NOMO-1 treated with dmso at 0.1 percent for 144 hours (cell line): ENCODE data around the gene SYPL1.

Experiments used
- DNase-seq: peaks from one replicate; lab custom pipeline; 2025; ENCODE audit not compliant: unreplicated experiment; lab: John Stamatoyannopoulos, UW

SYPL1 gene

DNA sequence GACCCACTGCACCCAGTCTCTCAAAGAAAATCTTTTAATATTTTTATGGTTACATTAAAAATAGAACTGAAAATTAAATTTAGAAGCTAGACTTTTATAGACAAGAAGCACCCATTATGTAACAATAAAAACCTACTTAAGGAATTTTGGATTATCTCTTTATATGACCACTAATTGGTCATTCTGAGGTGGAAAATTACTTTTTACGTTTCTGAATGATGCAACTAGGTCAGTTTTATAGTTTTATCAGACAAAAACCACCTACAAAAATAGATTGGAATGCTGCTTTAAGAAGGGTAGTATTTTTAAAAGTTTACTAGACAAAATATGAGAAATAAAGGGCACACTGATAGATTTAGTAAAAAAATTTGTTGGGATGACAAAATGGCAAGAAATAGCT lies 16.5 kb downstream of the SYPL1 start:
- DNase-seq = no peak

GRCh38 chr7:106094780-106095179 lies 17.3 kb downstream of the SYPL1 start:
- DNase-seq = no peak

DNA sequence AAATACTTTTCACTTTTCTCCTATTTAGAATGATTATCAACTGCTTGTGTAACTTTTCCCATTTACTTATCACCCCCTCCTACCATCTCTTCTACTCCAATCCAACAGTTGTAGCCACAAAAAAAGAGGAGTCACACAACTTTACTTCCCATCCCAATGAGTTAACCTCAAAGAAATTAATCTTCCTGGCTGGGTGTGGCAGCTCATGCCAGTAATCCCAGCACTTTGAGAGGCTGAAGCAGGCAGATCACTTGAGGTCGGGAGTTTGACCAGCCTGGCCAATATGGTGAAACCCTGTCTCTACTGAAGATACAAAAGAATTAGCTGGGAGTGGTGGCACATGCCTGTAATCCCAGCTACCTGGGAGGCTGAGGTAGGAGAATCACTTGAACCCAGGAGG lies 19.9 kb downstream of the SYPL1 start:
- no peak for DNase-seq

GRCh38 chr7:106089647-106090046 lies 22.5 kb downstream of the SYPL1 start:
- no peak for DNase-seq

DNA sequence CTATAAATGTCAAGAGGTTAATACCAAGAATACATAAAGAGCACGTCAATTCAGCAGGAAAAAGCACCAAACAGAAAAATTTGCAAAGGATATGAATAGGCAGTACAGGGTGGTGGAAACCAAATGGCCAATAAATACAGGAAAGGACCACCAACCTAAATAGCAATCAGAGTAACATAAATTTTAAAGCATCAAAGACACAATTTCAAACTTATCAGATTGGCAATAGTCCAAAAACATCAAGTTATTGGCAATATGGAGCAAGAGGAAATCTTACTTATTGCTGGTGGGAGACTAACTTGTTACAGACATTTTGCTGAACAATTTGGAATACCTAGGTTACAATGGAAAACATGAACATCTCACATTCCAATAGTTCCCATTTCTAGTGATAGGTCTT lies 24.1 kb downstream of the SYPL1 start:
- no peak for DNase-seq

GRCh38 chr7:106086062-106086461 lies 26.1 kb downstream of the SYPL1 start:
- no peak for DNase-seq

GRCh38 chr7:106085015-106085414 lies 27.1 kb downstream of the SYPL1 start:
- DNase-seq = no peak

DNA sequence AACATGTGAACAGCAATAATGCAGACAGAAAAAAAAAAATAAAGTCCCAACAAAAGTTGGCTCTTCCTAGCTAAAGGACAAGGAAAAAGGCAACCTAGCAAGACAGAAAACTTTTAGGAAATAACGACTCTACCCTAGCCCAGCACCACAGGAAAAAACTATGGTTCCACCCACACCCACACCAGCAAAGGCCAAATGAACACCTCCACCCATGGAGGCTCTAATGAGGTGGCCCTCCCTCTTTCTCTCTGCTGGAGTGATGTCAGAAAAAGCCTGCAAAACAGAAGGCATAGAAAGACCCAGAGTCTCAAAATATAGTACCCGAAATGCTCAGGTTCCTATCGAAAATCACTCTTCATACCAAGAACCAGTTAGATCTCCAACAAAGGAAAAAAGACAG lies 28.4 kb downstream of the SYPL1 start:
- DNase-seq = no peak

- DNase-seq = no peak
Observed at GRCh38 chr7:106082087-106082854, 29.8 kb downstream of the SYPL1 start.

- no peak for DNase-seq
Observed at GRCh38 chr7:106080300-106080987, 31.7 kb downstream of the SYPL1 start.

- DNase-seq = no peak
Observed at GRCh38 chr7:106076537-106076936, 35.6 kb downstream of the SYPL1 start.

DNA sequence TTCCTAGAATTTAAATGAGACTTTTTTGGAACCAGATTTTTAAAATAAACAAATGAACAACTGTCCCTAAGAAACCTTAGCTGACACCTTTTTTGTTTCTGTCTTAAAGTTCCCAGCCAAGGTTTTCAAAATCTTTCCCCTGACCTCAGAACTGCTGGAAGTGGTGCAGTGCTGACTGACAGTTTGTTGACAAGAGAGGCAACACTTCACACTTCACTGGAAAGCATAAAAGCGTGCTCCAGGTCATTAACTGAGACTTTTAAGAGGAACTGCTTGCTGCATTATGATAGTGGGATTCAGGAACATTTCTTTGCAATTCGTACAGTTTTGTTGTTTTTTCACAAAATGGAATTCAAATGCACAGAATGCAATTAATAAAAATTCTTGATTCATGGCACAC lies 36.2 kb downstream of the SYPL1 start:
- no peak for DNase-seq

DNA sequence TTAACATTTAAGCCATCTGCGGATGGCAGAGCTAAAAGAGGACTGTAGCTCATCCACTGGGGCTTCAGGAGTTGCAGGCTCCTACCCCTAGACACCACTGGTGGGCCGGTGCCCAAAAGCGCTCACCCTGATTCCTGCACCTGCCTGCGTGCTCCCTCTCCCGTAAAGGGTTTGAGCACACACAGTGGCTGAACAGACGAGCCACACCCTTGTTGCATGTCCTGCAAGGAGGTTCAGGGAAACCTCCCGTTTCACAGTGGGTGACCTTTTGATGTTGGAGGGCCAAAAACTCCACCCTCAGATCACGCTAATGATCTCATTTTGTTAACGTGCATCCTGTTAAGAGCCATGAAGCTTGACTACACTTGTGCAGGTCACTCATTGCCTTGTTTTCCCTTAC lies 37.9 kb downstream of the SYPL1 start:
- no peak for DNase-seq

- no peak for DNase-seq
Observed at GRCh38 chr7:106073701-106074100, 38.4 kb downstream of the SYPL1 start.

- no peak for DNase-seq
Observed at GRCh38 chr7:106072715-106073091, 39.4 kb downstream of the SYPL1 start.

- DNase-seq = no peak
Observed at GRCh38 chr7:106071999-106072714, 40.0 kb downstream of the SYPL1 start.

DNA sequence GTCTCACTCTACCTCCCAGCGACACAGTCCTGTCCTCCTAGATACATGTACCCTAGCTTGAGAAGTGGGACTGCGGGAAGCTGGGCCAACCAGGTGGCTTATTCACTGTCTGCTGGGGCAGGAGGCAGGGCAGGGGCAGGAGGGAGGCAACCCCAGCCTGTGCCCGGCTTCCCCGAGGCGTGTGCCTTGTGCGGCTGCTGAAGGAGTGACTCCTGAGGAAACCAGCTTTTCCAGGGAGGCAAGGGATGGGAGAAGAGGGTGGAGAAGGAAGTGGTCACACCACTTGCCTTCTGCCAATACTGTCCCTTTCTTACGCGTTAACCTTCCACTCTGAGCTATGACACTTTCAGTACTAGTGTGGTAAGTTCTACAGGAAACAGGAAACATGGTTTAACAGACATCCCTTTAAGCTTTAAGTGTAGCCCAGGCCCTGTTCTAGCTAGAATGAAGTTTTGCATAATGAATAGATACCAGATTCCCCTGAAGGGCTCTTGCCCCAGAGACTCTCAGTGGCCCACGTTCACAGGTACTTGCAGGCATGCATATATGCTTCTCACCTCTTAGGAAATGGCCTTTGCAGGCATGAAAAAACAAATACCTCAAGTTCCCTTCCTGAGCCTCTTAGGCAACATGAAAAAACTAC lies 40.6 kb downstream of the SYPL1 start:
- DNase-seq = peak; percentile 62

GRCh38 chr7:106070567-106071254 lies 41.4 kb downstream of the SYPL1 start:
- DNase-seq = no peak

DNA sequence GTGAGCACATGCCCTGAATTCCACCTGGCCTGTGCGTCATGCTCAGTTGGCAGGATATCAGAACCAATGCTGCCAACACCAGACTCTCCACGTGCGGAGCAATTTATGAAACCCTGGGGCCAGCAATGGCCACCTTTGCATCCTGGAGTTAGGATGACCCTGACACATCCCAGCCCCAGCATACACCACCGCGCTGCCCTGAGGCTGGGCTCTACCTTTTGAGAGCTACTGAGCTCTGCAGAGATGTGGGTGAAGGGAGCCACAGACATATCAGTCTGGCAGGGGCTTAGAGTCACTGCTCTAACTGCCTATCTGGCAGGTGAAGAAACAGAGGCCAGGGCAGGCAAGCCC lies 41.9 kb downstream of the SYPL1 start:
- DNase-seq = no peak

- DNase-seq = no peak
Observed at GRCh38 chr7:106069471-106070200, 42.5 kb downstream of the SYPL1 start.
